Middle frontal gyrus (tissue), 1 donor: Measurements from ENCODE around the gene HIF3A.

Experiments
- DNase-seq: peaks from one replicate; pipeline ENCODE4 v3.0.0-alpha.2; 2015; ENCODE audit warnings: low spot score; ENCODE audit errors: extremely low spot score

HIF3A gene

GRCh38 chr19:46326608-46327007, 29.8 kb downstream of the HIF3A start:
- DNase-seq, result no peak

GRCh38 chr19:46328079-46328478, 31.2 kb downstream of the HIF3A start:
- no peak for DNase-seq

- no peak for DNase-seq
These were observed 33.6 kb downstream of the HIF3A start for GRCh38 chr19:46330319-46330918.

- no peak for DNase-seq
These were observed 40.6 kb downstream of the HIF3A start for GRCh38 chr19:46337487-46337886.

- DNase-seq, result no peak
These were observed 42.6 kb downstream of the HIF3A start for GRCh38 chr19:46339446-46339845.

- no peak for DNase-seq
These were observed 43.3 kb downstream of the HIF3A start for GRCh38 chr19:46340051-46340659.

- DNase-seq, result no peak
These were observed 45.1 kb downstream of the HIF3A start for GRCh38 chr19:46341937-46342336.

GRCh38 chr19:46344363-46344762, 47.5 kb downstream of the HIF3A start:
- no peak for DNase-seq

- no peak for DNase-seq
These were observed 48.3 kb downstream of the HIF3A start for GRCh38 chr19:46345157-46345556.

GRCh38 chr19:46346821-46347571, 50.2 kb downstream of the HIF3A start, which contains the start of gene PPP5C:
PPP5C (plus strand) TSS chr19:46347087; CDS start chr19:46347097, 10 bp downstream.
- peak; percentile 74 for DNase-seq

- no peak for DNase-seq
These were observed 50.7 kb downstream of the HIF3A start for GRCh38 chr19:46347572-46347883.

- DNase-seq, result no peak
These were observed 51.1 kb downstream of the HIF3A start for GRCh38 chr19:46347985-46348384.

- no peak for DNase-seq
These were observed 52.6 kb downstream of the HIF3A start for GRCh38 chr19:46349311-46349993.

GRCh38 chr19:46350029-46350757, 53.4 kb downstream of the HIF3A start:
- DNase-seq, result no peak

- DNase-seq, result no peak
These were observed 53.9 kb downstream of the HIF3A start for GRCh38 chr19:46350758-46351159.

GRCh38 chr19:46351241-46352041, 54.6 kb downstream of the HIF3A start:
- no peak for DNase-seq

GRCh38 chr19:46353730-46354528, 57.1 kb downstream of the HIF3A start:
- DNase-seq, result no peak

GRCh38 chr19:46355234-46356148, 58.6 kb downstream of the HIF3A start:
- DNase-seq, result no peak
